DMS114 treated with DMSO at 0.1 percent for 48 hours (cell line): ENCODE data around the gene CATSPERE.
"Not testable (repeated sequence)": the region's sequence is repeated elsewhere in the genome, so short reads cannot be mapped to it uniquely, and the experiment has no call there.

Experiments used
- DNase-seq: peaks from one replicate; lab custom pipeline; 2025; ENCODE audit not compliant: unreplicated experiment; lab: John Stamatoyannopoulos, UW

CATSPERE gene

DNA sequence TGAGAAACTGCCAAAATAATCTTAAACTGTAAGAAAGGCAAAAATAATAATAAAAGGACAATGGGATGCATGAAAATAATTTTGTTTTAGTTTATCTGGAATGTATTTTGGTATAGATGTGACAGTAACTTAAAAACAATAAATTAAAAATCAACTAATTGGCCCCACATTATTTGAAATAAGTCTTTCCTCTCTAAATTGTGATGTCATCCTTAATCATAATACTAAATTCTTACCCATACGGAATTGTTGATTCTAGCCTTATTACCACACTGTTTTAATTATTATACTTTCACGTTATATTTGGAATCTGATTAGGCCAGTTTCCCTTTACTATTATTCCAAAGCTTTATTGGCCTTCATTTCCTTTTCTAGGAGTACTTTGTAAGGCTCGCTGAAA is 199.5 kb downstream of the CATSPERE start:
- no peak for DNase-seq

DNA sequence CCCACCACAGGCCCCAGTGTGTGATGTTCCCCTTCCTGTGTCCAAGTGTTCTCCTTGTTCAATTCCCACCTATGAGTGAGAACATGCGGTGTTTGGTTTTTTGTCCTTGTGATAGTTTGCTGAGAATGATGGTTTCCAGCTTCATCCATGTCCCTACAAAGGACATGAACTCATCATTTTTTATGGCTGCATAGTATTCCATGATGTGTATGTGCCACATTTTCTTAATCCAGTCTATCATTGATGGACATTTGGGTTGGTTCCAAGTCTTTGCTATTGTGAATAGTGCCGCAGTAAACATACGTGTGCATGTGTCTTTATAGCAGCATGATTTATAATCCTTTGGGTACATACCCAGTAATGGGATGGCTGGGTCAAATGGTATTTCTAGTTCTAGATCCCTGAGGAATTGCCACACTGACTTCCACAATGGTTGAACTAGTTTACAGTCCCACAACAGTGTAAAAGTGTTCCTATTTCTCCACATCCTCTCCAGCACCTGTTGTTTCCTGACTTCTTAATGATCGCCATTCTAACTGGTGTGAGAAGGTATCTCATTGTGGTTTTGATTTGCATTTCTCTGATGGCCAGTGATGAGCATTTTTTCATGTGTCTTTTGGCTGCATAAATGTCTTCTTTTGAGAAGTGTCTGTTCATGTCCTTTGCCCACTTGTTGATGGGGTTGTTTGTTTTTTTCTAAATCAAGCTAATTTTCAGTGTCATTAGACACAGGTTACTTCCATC is 200.7 kb downstream of the CATSPERE start:
- not testable (repeated sequence) for DNase-seq

GRCh38 chr1:244662599-244662998 is 201.5 kb downstream of the CATSPERE start:
- DNase-seq, result no peak

GRCh38 chr1:244664353-244664752 is 203.3 kb downstream of the CATSPERE start:
- no peak for DNase-seq

DNA sequence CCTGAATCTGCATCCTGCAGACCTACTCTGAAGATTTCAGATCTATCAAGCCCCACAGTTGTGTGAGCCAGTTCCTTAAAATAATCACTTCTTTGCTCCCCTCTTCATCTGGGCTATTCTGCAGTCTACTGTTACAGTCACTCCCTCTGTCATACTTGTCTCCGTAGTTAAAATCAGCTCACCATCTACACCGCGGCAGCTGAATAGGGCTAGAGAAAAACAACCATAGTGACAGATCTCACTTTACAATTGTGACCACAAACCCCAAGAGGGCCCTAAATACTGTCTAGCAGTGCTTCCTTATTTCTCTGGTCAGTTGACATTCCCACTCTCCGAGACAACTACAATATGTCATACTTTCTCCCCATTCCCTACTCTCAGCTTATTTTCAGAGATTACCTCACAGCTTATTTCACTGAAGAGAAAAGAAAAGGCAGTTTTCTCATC is 204.7 kb downstream of the CATSPERE start:
- no peak for DNase-seq

- DNase-seq, result not testable (repeated sequence)
Observed at GRCh38 chr1:244666672-244667418, 205.8 kb downstream of the CATSPERE start.

DNA sequence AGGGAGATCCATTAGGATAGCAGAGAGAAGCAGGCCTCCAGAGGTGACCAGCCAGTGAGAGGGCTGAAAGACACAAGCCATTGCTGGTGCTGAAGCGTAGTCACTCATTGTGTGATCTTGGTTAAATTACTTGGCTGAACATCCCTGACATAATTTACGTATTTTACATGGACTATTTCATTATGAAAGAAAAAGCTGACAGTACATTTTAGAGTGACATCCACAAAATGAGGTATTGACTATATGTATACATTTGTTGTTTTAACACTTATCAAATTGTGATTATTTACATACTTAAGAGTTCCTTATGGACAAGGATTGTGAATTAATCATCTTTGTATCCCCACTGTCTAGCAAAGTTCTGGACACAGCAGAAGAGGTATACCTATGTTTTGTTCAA is 206.7 kb downstream of the CATSPERE start:
- no peak for DNase-seq

DNA sequence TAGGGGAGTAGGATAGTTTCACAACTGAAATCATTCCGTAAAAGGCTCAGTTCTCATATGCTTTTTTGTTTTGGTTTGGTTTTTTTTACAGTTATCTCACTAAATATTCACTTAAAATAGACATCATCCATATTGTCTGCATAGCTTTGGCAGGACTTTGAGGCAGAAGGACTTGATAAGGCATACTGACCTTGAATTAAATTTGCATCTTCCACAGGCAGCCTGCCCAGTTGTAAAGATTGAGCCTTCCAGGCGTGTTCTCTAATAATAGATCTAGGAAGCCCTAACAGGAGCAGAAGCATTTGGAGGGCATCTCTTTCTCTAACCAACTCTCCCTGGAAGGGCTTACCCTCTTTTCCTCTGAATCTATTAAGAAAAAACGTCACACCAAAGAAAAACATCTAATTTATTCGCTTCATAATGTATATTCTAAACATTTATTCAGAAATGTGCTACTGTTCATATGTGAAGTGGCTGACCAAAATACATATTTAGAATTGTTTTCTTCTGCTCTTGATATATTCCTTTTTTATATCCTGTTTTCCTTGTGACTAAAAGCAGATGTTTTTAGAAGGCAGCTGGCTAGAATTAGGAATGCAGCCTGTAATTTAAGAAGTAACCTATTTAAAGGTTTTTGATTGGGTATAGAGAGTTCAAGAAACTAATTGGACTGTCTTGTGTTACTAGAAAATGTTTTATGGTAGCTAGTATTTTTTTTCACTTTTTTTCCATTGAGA is 212.0 kb downstream of the CATSPERE start:
- DNase-seq, result no peak

DNA sequence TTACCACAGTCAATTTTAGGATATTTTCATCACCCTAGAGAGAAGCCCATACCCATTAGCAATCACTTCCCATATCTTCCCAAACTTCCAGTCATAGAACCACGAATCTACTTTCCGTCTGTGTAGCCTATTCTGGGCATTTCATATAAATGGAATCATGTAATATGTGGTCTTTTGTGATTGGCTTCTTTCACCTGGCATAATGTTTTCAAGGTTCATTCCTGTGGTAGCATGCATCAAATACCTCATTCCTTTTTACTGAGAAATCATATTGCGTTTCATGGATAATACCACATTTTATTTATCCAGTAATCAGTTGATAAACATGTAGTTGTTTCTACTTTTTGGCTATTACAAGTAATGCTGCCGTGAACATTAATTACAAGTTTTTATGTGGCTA is 213.4 kb downstream of the CATSPERE start:
- DNase-seq, result no peak

DNA sequence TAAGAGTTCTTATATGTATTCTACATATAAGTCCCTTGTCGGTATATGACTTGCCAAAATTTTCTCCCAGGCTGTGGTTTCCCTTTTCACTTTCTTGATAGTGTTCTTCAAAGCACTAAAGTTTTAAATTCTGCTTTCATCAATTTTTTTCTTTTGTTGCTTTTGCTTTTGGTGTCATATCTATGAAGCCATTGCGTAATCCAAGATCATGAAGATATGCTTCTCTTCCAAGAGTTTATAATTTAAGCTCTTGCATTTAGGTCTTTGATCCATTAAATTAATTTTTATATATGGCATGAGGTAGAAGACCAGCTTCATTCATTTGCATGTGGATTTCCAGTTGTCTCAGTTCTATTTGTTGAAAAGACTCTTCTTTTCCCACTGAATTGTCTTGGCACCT is 214.1 kb downstream of the CATSPERE start:
- DNase-seq, result no peak

GRCh38 chr1:244678697-244679096 is 217.6 kb downstream of the CATSPERE start:
- DNase-seq, result no peak

DNA sequence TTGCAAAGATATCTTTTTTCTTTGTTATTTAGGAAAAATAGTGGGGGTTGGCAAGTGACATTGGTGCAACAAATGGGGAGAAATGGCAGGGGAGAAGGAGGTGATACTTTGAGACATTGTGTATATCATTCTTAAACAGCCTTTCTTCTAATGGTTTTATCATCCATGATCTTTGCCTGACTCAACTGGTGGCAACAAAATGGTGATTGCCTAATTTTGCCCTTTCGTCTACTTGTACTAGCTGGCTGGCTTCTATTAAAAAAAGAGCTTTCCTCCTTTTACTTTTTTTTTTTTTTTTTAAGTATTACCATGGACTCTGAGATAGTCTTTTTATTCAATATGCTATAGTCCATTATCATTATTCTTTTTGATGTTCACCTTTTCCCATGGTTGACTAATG is 219.6 kb downstream of the CATSPERE start:
- no peak for DNase-seq

DNA sequence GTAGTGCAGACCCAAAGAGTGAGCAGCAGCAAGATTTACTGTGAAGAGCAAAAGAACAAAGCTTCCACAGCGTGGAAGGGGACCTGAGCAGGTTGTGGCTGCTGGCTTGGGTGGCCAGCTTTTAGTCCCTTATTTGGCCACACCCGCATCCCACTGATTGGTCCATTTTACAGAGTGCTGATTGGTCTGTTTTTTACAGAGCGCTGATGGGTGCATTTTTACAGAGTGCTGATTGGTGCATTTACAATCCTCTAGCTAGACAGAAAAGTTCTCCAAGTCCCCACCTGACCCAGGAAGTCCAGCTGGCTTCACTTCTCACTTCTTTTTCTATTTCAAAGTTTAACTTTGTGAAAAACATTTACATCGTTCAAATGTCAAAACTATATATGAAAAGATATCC is 221.0 kb downstream of the CATSPERE start:
- DNase-seq, result not testable (repeated sequence)
